ENCODE data around the gene QRSL1.

- TF ChIP-seq CTCF (IDR thresholded peaks at IDR 0.05) (no peak), POLR2A (IDR thresholded peaks at IDR 0.05) (no peak)
Observed at GRCh38 chr6:106619223-106619622, 10.2 kb upstream of the QRSL1 start.
